Measurements from ENCODE around the gene LY6G5B.

Gene LY6G5B

DNA sequence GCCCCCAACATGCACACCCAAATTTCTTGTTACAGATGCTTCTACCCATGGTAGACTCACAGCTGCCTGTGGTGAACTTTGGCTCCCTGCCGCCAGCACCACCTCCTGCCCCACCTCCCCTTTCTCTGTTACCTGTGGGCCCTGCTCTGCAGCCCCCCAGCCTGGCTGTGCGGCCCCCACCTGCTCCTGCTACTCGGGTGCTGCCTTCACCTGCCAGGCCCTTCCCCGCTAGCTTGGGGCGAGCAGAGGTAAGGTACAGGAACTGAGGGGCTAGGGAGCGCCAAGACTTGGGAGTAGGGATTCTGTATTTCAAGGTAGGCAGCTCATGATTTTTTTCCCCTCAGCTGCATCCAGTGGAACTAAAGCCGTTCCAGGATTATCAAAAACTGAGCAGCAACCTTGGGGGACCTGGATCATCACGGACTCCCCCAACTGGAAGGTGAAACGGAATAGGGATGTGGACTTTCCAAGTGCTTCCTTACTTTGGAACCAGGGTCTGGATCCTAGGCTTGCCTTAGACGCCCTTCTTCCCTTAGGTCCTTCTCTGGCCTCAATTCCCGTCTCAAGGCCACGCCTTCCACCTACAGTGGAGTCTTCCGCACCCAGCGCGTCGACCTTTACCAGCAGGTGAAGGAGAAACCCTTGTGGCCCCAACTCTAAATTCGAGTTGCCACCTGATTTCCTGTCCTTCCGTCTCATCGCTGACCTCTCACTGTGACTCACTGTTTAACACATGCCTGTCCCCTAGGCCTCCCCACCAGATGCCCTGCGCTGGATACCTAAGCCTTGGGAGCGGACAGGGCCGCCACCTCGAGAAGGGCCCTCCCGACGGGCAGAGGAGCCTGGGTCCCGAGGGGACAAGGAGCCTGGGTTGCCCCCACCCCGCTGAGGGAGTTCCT lies 32.8 kb upstream of the LY6G5B start:
- no peak overlapping the region for H3K9ac ChIP-seq (ENCODE audit: low read length)
- WGBS (ENCODE audit: extremely low coverage, insufficient coverage, insufficient read length) = no CpG with 5 or more reads among the region's 27 CpGs
- no peaks in the 10 kb centered on the region for H3K4me1 ChIP-seq (ENCODE audit: control insufficient read depth in 1 of 2, insufficient read depth in 2 of 2, low read length in 2 of 2)
- no peak overlapping the region for H3K27ac ChIP-seq (ENCODE audit: low read depth, low read length)
- H3K23ac ChIP-seq (ENCODE audit: low read length) = no peak overlapping the region
- no peaks in the 10 kb centered on the region for H3K79me1 ChIP-seq (ENCODE audit: low read length)
- H3K18ac ChIP-seq (ENCODE audit: low read length) = no peak overlapping the region
- no peak overlapping the region for H2AK5ac ChIP-seq (ENCODE audit: low read length)
- H3K14ac ChIP-seq (ENCODE audit: low read length) = no peak overlapping the region
- H3K79me2 ChIP-seq (ENCODE audit: control insufficient read depth, insufficient read depth, low read length, poor library complexity) = no peaks in the 10 kb centered on the region
- H3K36me3 ChIP-seq (ENCODE audit: control insufficient read depth in 1 of 2, insufficient read depth in 2 of 2, low read length in 2 of 2) = peaks cover 80 to 90% of the 10 kb centered on the region in 2 experiments
- no peak overlapping the region for H2BK5ac ChIP-seq (ENCODE audit: low read depth, low read length, poor library complexity)
- H4K91ac ChIP-seq (ENCODE audit: low read depth, low read length) = no peak overlapping the region
- no peaks in the 10 kb centered on the region for H3K27me3 ChIP-seq (ENCODE audit: insufficient read depth, low read length)
- no peak overlapping the region for H3K4me2 ChIP-seq (ENCODE audit: low read length)
- H4K8ac ChIP-seq (ENCODE audit: low read depth, low read length) = no peak overlapping the region
- H3K4ac ChIP-seq (ENCODE audit: low read depth, low read length) = no peak overlapping the region
- no peak overlapping the region for H2BK120ac ChIP-seq (ENCODE audit: insufficient read depth, low read length, poor library complexity)
- H2BK12ac ChIP-seq (ENCODE audit: low read length) = no peak overlapping the region
- H2AFZ ChIP-seq (ENCODE audit: insufficient read depth, low read length, poor library complexity) = no peak overlapping the region
- H3K9me3 ChIP-seq (ENCODE audit: insufficient read depth, low read depth, low read length) = no peaks in the 10 kb centered on the region
- no peak overlapping the region for H4K12ac ChIP-seq (ENCODE audit: low read depth, low read length)
- DNase-seq = no peak
- no peak overlapping the region for H3K4me3 ChIP-seq (ENCODE audit: low read depth, low read length)

DNA sequence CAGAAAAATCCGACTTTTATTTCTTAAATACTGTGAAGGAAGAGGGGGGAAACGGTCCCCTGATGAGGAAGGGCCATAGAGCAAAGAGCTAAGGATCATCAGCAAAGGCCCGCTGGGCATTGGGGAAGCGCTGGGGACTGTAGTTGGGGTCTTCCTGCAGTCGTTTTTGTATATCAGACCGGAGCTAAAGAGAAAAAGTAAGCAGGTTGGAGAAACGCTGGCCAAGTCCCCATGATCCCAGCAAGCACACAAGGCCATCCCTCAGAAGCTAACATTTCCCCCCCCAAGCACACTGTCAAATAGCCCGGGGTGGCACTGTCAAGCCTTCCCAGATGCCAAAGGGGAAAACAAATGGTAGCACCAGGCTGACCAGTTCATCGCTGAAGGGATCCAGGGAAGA lies 30.7 kb upstream of the LY6G5B start:
- no peak overlapping the region for H2AFZ ChIP-seq (ENCODE audit: insufficient read depth, low read length, poor library complexity)
- H3K4me2 ChIP-seq (ENCODE audit: low read length) = no peak overlapping the region
- H3K9me3 ChIP-seq (ENCODE audit: insufficient read depth, low read depth, low read length) = peaks cover under 1% of the 10 kb centered on the region
- H3K9ac ChIP-seq (ENCODE audit: low read length) = no peak overlapping the region
- H2BK12ac ChIP-seq (ENCODE audit: low read length) = no peak overlapping the region
- no peak overlapping the region for H3K4ac ChIP-seq (ENCODE audit: low read depth, low read length)
- WGBS (ENCODE audit: extremely low coverage, insufficient coverage, insufficient read length) = no CpG with 5 or more reads among the region's 9 CpGs
- no peak overlapping the region for H3K4me3 ChIP-seq (ENCODE audit: low read depth, low read length)
- H3K79me1 ChIP-seq (ENCODE audit: low read length) = no peaks in the 10 kb centered on the region
- H2BK120ac ChIP-seq (ENCODE audit: insufficient read depth, low read length, poor library complexity) = no peak overlapping the region
- H2AK5ac ChIP-seq (ENCODE audit: low read length) = no peak overlapping the region
- no peaks in the 10 kb centered on the region for H3K4me1 ChIP-seq (ENCODE audit: control insufficient read depth in 1 of 2, insufficient read depth in 2 of 2, low read length in 2 of 2)
- H3K14ac ChIP-seq (ENCODE audit: low read length) = no peak overlapping the region
- no peak overlapping the region for H3K27ac ChIP-seq (ENCODE audit: low read depth, low read length)
- H3K23ac ChIP-seq (ENCODE audit: low read length) = no peak overlapping the region
- no peak overlapping the region for H2BK5ac ChIP-seq (ENCODE audit: low read depth, low read length, poor library complexity)
- no peak overlapping the region for H4K12ac ChIP-seq (ENCODE audit: low read depth, low read length)
- no peak for DNase-seq
- H3K36me3 ChIP-seq (ENCODE audit: control insufficient read depth in 1 of 2, insufficient read depth in 2 of 2, low read length in 2 of 2) = peaks cover 73 to 86% of the 10 kb centered on the region in 2 experiments
- H3K18ac ChIP-seq (ENCODE audit: low read length) = no peak overlapping the region
- H3K79me2 ChIP-seq (ENCODE audit: control insufficient read depth, insufficient read depth, low read length, poor library complexity) = no peaks in the 10 kb centered on the region
- H3K27me3 ChIP-seq (ENCODE audit: insufficient read depth, low read length) = no peaks in the 10 kb centered on the region
- no peak overlapping the region for H4K8ac ChIP-seq (ENCODE audit: low read depth, low read length)
- H4K91ac ChIP-seq (ENCODE audit: low read depth, low read length) = no peak overlapping the region

DNA sequence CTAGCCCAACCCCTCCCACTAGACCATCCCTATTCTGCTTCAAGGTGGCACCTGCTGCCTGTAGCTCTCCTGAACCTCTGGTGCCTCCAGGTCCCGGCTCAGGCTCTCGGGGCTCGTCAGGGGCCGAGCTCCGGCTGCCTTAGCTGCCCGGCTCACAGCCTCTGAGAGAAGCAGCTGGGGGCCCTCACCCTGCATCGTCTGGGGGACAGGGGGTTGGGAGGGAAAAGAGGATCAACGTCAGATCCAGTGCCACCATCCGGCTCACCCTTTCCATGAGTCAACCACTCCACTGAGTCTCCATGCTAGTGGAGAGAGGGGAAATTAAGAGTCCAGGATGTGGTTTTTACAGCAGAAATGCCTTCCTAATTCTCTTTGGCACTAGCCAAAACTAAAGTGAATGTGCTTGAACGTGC lies 30.3 kb upstream of the LY6G5B start:
- no peak overlapping the region for H2BK5ac ChIP-seq (ENCODE audit: low read depth, low read length, poor library complexity)
- H2BK120ac ChIP-seq (ENCODE audit: insufficient read depth, low read length, poor library complexity) = no peak overlapping the region
- peaks cover 73 to 86% of the 10 kb centered on the region in 2 experiments for H3K36me3 ChIP-seq (ENCODE audit: control insufficient read depth in 1 of 2, insufficient read depth in 2 of 2, low read length in 2 of 2)
- no peak overlapping the region for H3K14ac ChIP-seq (ENCODE audit: low read length)
- H4K8ac ChIP-seq (ENCODE audit: low read depth, low read length) = no peak overlapping the region
- no peak overlapping the region for H2AK5ac ChIP-seq (ENCODE audit: low read length)
- no CpG with 5 or more reads among the region's 10 CpGs for WGBS (ENCODE audit: extremely low coverage, insufficient coverage, insufficient read length)
- H3K18ac ChIP-seq (ENCODE audit: low read length) = no peak overlapping the region
- no peak overlapping the region for H3K9ac ChIP-seq (ENCODE audit: low read length)
- no peak overlapping the region for H3K23ac ChIP-seq (ENCODE audit: low read length)
- H4K12ac ChIP-seq (ENCODE audit: low read depth, low read length) = no peak overlapping the region
- no peak overlapping the region for H3K4me2 ChIP-seq (ENCODE audit: low read length)
- no peak overlapping the region for H2AFZ ChIP-seq (ENCODE audit: insufficient read depth, low read length, poor library complexity)
- H3K4ac ChIP-seq (ENCODE audit: low read depth, low read length) = no peak overlapping the region
- no peaks in the 10 kb centered on the region for H3K27me3 ChIP-seq (ENCODE audit: insufficient read depth, low read length)
- no peak overlapping the region for H2BK12ac ChIP-seq (ENCODE audit: low read length)
- no peak for DNase-seq
- no peak overlapping the region for H3K27ac ChIP-seq (ENCODE audit: low read depth, low read length)
- H3K9me3 ChIP-seq (ENCODE audit: insufficient read depth, low read depth, low read length) = peaks cover 2% of the 10 kb centered on the region
- H4K91ac ChIP-seq (ENCODE audit: low read depth, low read length) = no peak overlapping the region
- H3K79me1 ChIP-seq (ENCODE audit: low read length) = no peaks in the 10 kb centered on the region
- H3K4me3 ChIP-seq (ENCODE audit: low read depth, low read length) = no peak overlapping the region
- no peaks in the 10 kb centered on the region for H3K79me2 ChIP-seq (ENCODE audit: control insufficient read depth, insufficient read depth, low read length, poor library complexity)
- H3K4me1 ChIP-seq (ENCODE audit: control insufficient read depth in 1 of 2, insufficient read depth in 2 of 2, low read length in 2 of 2) = no peaks in the 10 kb centered on the region

DNA sequence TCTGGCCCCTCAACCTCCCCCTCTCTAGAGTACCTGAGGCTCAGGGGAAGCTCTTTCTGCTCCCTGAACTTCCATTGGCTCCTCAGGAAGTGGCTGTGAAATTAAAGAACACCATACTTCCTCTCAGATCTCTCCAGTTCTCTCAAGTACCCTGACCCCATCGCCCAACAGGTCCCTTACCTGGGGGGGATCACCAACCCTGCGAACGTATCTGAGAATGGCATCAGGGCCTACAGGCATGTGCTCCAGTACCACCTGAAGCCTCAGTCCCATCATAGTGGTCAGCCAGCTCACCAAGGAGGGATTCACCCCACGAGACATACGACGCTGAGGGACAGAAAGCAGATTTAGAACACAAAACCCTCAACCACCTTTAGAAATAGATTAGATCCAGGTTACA lies 29.2 kb upstream of the LY6G5B start:
- Histone ChIP-seq H3K4me3 (ENCODE audit: low read depth, low read length) (no peak overlapping the region), H3K4ac (ENCODE audit: low read depth, low read length) (no peak overlapping the region), H3K27ac (ENCODE audit: low read depth, low read length) (no peak overlapping the region), H4K8ac (ENCODE audit: low read depth, low read length) (no peak overlapping the region), H2AK5ac (ENCODE audit: low read length) (no peak overlapping the region), H4K91ac (ENCODE audit: low read depth, low read length) (no peak overlapping the region), H3K4me1 (ENCODE audit: control insufficient read depth in 1 of 2, insufficient read depth in 2 of 2, low read length in 2 of 2) (no peaks in the 10 kb centered on the region), H3K79me1 (ENCODE audit: low read length) (no peaks in the 10 kb centered on the region), H2AFZ (ENCODE audit: insufficient read depth, low read length, poor library complexity) (no peak overlapping the region), H2BK5ac (ENCODE audit: low read depth, low read length, poor library complexity) (no peak overlapping the region), H3K27me3 (ENCODE audit: insufficient read depth, low read length) (no peaks in the 10 kb centered on the region), H2BK120ac (ENCODE audit: insufficient read depth, low read length, poor library complexity) (no peak overlapping the region), H3K9me3 (ENCODE audit: insufficient read depth, low read depth, low read length) (peaks cover 4% of the 10 kb centered on the region), H4K12ac (ENCODE audit: low read depth, low read length) (no peak overlapping the region), H3K18ac (ENCODE audit: low read length) (no peak overlapping the region), H2BK12ac (ENCODE audit: low read length) (no peak overlapping the region), H3K14ac (ENCODE audit: low read length) (no peak overlapping the region), H3K23ac (ENCODE audit: low read length) (no peak overlapping the region), H3K4me2 (ENCODE audit: low read length) (no peak overlapping the region), H3K9ac (ENCODE audit: low read length) (no peak overlapping the region), H3K36me3 (ENCODE audit: control insufficient read depth in 1 of 2, insufficient read depth in 2 of 2, low read length in 2 of 2) (peaks cover 72 to 85% of the 10 kb centered on the region in 2 experiments), H3K79me2 (ENCODE audit: control insufficient read depth, insufficient read depth, low read length, poor library complexity) (no peaks in the 10 kb centered on the region)
- no CpG with 5 or more reads among the region's 6 CpGs for WGBS (ENCODE audit: extremely low coverage, insufficient coverage, insufficient read length)
- DNase-seq = no peak

All from trophoblast cell (in vitro differentiated cells and primary cell).